ENCODE results near the gene MYO3B. TPM values are rescaled to one million over a fixed set of nuclear protein-coding genes. Genes with fewer than 3 reads are reported as not detected.

MYO3B gene
- total and polyA plus RNA-seq, 8 donors: 0.38 to 1.3 (median 0.52) TPM

DNA sequence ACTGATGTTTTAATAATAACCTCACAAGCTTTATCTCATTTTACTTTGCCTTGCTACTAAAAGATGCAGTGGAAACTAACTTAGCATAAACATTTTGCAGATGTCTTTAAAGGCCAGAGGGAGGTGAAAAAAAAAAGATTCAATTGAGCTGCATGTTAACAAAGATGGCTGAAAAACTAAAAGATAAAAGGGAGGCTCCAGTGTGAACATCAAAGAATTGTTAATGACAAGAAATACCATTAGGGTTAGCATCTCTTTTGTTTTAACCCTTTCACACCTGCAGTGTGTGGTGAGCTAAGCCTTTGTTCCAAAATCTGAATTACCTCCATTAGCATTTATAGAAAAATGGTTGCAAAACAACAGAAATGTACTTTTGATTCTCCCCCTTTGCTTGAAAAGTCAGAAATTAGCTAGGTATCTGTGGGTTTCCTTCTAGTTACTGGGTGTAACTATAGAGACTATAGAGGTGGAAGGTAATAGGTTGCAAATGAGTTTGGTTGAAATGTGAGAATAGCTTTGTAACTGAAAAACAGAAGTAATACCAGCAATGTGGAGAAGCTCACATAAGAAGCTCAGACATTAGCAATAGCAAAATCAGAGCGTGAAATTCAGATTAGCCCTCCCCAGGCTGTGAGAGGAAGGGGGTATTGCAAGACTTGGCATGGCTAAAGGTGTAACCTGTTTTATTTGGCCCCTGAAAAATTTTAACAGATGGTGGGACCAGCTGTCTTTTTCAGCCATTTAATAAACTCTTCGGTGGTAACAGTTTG, 502.4 kb downstream of the MYO3B start:
- FAIRE-seq: no peak
- TF ChIP-seq, protein P1, sequence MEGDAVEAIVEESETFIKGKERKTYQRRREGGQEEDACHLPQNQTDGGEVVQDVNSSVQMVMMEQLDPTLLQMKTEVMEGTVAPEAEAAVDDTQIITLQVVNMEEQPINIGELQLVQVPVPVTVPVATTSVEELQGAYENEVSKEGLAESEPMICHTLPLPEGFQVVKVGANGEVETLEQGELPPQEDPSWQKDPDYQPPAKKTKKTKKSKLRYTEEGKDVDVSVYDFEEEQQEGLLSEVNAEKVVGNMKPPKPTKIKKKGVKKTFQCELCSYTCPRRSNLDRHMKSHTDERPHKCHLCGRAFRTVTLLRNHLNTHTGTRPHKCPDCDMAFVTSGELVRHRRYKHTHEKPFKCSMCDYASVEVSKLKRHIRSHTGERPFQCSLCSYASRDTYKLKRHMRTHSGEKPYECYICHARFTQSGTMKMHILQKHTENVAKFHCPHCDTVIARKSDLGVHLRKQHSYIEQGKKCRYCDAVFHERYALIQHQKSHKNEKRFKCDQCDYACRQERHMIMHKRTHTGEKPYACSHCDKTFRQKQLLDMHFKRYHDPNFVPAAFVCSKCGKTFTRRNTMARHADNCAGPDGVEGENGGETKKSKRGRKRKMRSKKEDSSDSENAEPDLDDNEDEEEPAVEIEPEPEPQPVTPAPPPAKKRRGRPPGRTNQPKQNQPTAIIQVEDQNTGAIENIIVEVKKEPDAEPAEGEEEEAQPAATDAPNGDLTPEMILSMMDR (IDR thresholded peaks at IDR 0.05): no peak
- ATAC-seq: no peak

DNA sequence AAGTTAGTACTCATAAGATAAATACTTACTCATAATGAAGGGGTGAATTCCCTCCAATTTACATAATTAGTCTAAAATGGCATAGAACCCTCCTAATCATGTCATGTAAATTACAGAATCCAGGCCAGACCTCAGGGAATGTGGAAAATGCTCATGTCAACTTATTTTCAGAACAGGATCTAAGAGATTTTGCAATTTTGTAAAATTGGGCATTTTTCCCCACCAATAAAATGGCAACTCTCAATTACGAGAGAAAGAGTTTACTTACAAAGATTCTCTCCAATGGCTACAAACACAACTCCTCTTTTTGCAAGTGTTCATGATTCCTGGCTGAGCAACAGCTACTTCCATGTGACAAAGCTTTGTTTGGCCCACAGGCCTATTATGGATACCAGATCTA, 503.4 kb downstream of the MYO3B start:
- Histone ChIP-seq H3K9me3 (no peaks in the 10 kb centered on the region), H3K36me3 (no peaks in the 10 kb centered on the region), H3K4me1 (no peaks in the 10 kb centered on the region), H3K4me3 (no peak overlapping the region), H3K27me3 (no peaks in the 10 kb centered on the region), H3K27ac (no peak overlapping the region)
- TF ChIP-seq, protein P1 (IDR thresholded peaks at IDR 0.05): no peak
- WGBS, 2 donors: 88 to 89% methylated on average over 1 of the region's 1 CpG
- FAIRE-seq: no peak
- DNase-seq: no peak
- no peak for ATAC-seq
- intact Hi-C loops (cut with DNase I): no loop called here

More for the DNA sequence above, 502.4 kb downstream of the MYO3B start:
- Histone ChIP-seq H3K36me3 (no peaks in the 10 kb centered on the region), H3K27me3 (no peaks in the 10 kb centered on the region), H3K27ac (no peak overlapping the region), H3K9me3 (no peaks in the 10 kb centered on the region), H3K4me1 (no peaks in the 10 kb centered on the region), H3K4me3 (no peak overlapping the region)
- no peak for DNase-seq
- WGBS, 2 donors: 79 to 86% methylated on average over 2 of the region's 2 CpGs
- intact Hi-C loops (cut with DNase I): no loop called here

DNA sequence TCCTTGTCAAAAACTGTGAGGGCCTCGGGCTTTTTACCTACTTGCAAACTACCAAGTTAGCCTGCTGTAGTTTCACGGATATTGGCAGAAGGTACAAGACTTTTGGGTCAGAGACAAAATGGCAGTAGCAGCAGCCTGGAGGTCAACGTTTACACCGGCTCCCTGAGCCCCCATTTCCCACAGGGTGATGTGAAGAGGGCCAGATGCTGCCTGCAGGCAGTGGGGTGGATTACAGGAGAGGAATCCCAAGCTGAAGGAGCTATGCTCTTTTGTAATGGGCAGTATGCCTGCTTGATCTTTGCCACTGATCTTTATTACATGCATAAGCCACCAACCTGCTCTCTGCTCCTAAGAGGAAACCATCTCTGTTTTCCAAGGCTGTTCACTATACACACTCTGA, 507.6 kb downstream of the MYO3B start:
- TF ChIP-seq, protein P1 (IDR thresholded peaks at IDR 0.05): no peak
- FAIRE-seq: no peak
- ATAC-seq: no peak
- no peak for DNase-seq
- Histone ChIP-seq H3K4me1 (no peaks in the 10 kb centered on the region), H3K36me3 (no peaks in the 10 kb centered on the region), H3K27me3 (no peaks in the 10 kb centered on the region), H3K9me3 (no peaks in the 10 kb centered on the region), H3K4me3 (no peak overlapping the region), H3K27ac (no peak overlapping the region)
- 59 to 70% methylated on average over 4 of the region's 4 CpGs for WGBS, 2 donors
- intact Hi-C loops (cut with DNase I): no loop called here

DNA sequence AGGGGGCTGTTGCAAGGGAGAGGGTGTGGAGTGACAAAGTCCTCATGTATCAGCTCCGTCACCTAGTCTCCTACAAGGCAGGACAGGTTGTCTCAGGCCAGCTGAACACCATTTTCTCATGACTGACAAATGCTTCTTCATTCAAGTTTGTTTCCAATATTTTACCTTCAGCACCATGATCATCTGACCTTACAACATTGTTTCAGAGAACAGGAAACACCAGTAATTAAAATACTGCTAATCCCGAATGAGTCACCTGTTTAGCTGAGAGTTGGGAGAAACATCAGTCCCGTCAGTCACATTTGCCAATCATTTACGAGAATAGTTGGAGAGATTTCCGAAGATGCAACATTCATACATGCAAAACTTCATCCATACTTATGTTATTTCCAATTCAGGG, 511.5 kb downstream of the MYO3B start:
- intact Hi-C loops (cut with DNase I): no loop called here
- no peak for FAIRE-seq
- Histone ChIP-seq H3K27me3 (no peaks in the 10 kb centered on the region), H3K36me3 (no peaks in the 10 kb centered on the region), H3K27ac (no peak overlapping the region), H3K9me3 (no peaks in the 10 kb centered on the region), H3K4me1 (no peaks in the 10 kb centered on the region), H3K4me3 (no peak overlapping the region)
- WGBS, 2 donors: 81 to 84% methylated on average over 5 of the region's 5 CpGs
- TF ChIP-seq, protein P1 (IDR thresholded peaks at IDR 0.05): no peak
- ATAC-seq: no peak
- no peak for DNase-seq

DNA sequence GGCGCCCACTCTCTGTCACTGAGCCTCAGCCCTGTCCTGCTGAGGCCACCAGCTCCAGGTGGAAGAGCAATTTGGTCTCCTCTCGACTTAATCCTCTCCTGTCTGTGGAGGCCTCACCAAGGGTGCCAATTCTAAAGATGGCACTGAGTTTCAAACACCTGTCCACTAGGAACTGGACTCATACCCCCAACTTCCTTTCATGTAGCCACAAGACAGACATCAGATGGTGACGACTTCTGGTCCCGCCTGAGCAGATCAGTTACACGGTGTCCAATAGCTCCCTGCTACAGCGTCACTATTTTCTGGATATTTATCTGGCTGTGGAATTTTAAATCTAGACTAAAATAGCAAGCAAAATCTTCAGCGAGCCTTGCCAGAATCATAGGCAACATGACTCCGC, 512.7 kb downstream of the MYO3B start:
- Histone ChIP-seq H3K9me3 (no peaks in the 10 kb centered on the region), H3K27ac (no peak overlapping the region), H3K4me1 (peaks cover 0 to 5% (median 2%) of the 10 kb centered on the region in 3 donors), H3K4me3 (no peak overlapping the region), H3K36me3 (no peaks in the 10 kb centered on the region), H3K27me3 (no peaks in the 10 kb centered on the region)
- DNase-seq: no peak
- TF ChIP-seq, protein P1 (IDR thresholded peaks at IDR 0.05): no peak
- 81 to 82% methylated on average over 8 of the region's 8 CpGs for WGBS, 2 donors
- intact Hi-C loops (cut with DNase I): no loop called here
- ATAC-seq: no peak
- FAIRE-seq: no peak

Data from pancreas (tissue), 10 donors.